GM18909 (cell line): ENCODE measurements around the gene LCK.

Source experiments
- ATAC-seq: cut with Tn5 transposase; IDR thresholded peaks from one replicate; pipeline ENCODE4 v1.9.1; 2021; ENCODE audit warnings: mild to moderate bottlenecking; ENCODE audit not compliant: unreplicated experiment, poor library complexity

The LCK gene

GRCh38 chr1:32250893-32251716 lies at the start of gene LCK:
LCK (plus strand) TSS chr1:32251265; CDS start chr1:32274330, 23,065 bp downstream.
- ATAC-seq: peak; percentile 31

- ATAC-seq: no peak
Observed at GRCh38 chr1:32204943-32205361, 46.1 kb upstream of the LCK start.

- peak; percentile 51 for ATAC-seq
Observed at GRCh38 chr1:32205401-32206370, 45.4 kb upstream of the LCK start, which contains the start of gene IQCC. IQCC (plus strand) TSS chr1:32205671; CDS start chr1:32205682, 11 bp downstream.

GRCh38 chr1:32208469-32208868 lies 42.6 kb upstream of the LCK start:
- no peak for ATAC-seq

- no peak for ATAC-seq
Observed at GRCh38 chr1:32208891-32209328, 42.2 kb upstream of the LCK start, which contains the start of gene DCDC2B. DCDC2B (plus strand) TSS chr1:32209089; CDS start chr1:32209094, 5 bp downstream.

- no peak for ATAC-seq
Observed at GRCh38 chr1:32215629-32216480, 35.2 kb upstream of the LCK start.

- no peak for ATAC-seq
Observed at GRCh38 chr1:32216566-32216965, 34.5 kb upstream of the LCK start.

- no peak for ATAC-seq
Observed at GRCh38 chr1:32219022-32219421, 32.0 kb upstream of the LCK start.

- ATAC-seq: no peak
Observed at GRCh38 chr1:32220746-32221580, 30.1 kb upstream of the LCK start.

GRCh38 chr1:32221581-32221979 lies 29.5 kb upstream of the LCK start:
- no peak for ATAC-seq

GRCh38 chr1:32221980-32222755 lies 28.9 kb upstream of the LCK start, which contains the start of the genes EIF3I and TMEM234:
EIF3I (plus strand) TSS chr1:32222407; CDS start chr1:32222442, 35 bp downstream.
TMEM234 (minus strand) TSS chr1:32222353; CDS start chr1:32222322, 31 bp downstream.
- peak; percentile 90 for ATAC-seq

- no peak for ATAC-seq
Observed at GRCh38 chr1:32223683-32224082, 27.4 kb upstream of the LCK start.

- ATAC-seq: no peak
Observed at GRCh38 chr1:32224285-32224684, 26.8 kb upstream of the LCK start.

- ATAC-seq: no peak
Observed at GRCh38 chr1:32228771-32229170, 22.3 kb upstream of the LCK start.

- no peak for ATAC-seq
Observed at GRCh38 chr1:32231843-32232432, 19.1 kb upstream of the LCK start.

- no peak for ATAC-seq
Observed at GRCh38 chr1:32232558-32233304, 18.3 kb upstream of the LCK start.

- ATAC-seq: no peak
Observed at GRCh38 chr1:32234792-32235191, 16.3 kb upstream of the LCK start.
